K562 (cell line): Measurements from ENCODE around the gene HGS. TPM values are rescaled to one million over a fixed set of nuclear protein-coding genes. Genes with fewer than 3 reads are reported as not detected.
A peak's percentile ranks its signal among the peaks of the same experiment; 100 is the strongest.

Source experiments
- CBFA2T3 ChIP-seq: fragments of 450-650 bp; IDR thresholded peaks from 2 replicates; pipeline ENCODE4 v1.6.1; 2017
- CREBBP ChIP-seq: IDR thresholded peaks from one replicate; pipeline ENCODE4 v1.6.1; 2012; ENCODE audit warnings: low read depth, mild to moderate bottlenecking, control low read depth, inconsistent platforms, low read length
- CSDE1 ChIP-seq, 2 experiments: fragments of 450-650 bp; IDR thresholded peaks; 2 replicates each; pipeline ENCODE4 v1.6.1; 2016; ENCODE audit warnings: mild to moderate bottlenecking in 1 of 2
- ESRRA ChIP-seq: fragments of 450-650 bp; IDR thresholded peaks from 2 replicates; pipeline ENCODE4 v1.6.1; 2014; ENCODE audit warnings: low read depth, mild to moderate bottlenecking, moderate library complexity, borderline replicate concordance
- ETV1 ChIP-seq: fragments of 450-650 bp; conservative IDR thresholded peaks from 2 replicates; pipeline ENCODE4 v1.6.1; 2016; ENCODE audit warnings: missing genetic modification characterization, control low read depth, low read depth, missing compliant biosample characterization
- ETV6 ChIP-seq, 3 experiments: fragments of 150-350 bp in 1 of 3; sonication (generic) in 1 of 3; formaldehyde crosslinking in 1 of 3; IDR thresholded peaks; 2 replicates each; pipeline versions ENCODE4 v1.6.1 to v1.8.0; 2014 to 2022; ENCODE audit warnings: borderline replicate concordance in 2 of 3, low read depth in 2 of 3, antibody characterized with exemption in 1 of 3, low read length in 1 of 3, mild to moderate bottlenecking in 1 of 3, missing genetic modification reagents in 1 of 3
- FOXJ3 ChIP-seq: sonication (generic); formaldehyde crosslinking; IDR thresholded peaks from 2 replicates; pipeline ENCODE4 v1.4.0; 2020; ENCODE audit warnings: mild to moderate bottlenecking, missing genetic modification reagents
- HDAC8 ChIP-seq: fragments of 450-650 bp; IDR thresholded peaks from 2 replicates; pipeline ENCODE4 v1.6.1; 2016; ENCODE audit warnings: mild to moderate bottlenecking, missing genetic modification characterization, moderate library complexity, missing compliant biosample characterization
- IFI16 ChIP-seq: fragments of 250-450 bp; sonication (Bioruptor Pico); IDR thresholded peaks from 2 replicates; pipeline ENCODE4 v2.1.2; 2022; ENCODE audit warnings: mild to moderate bottlenecking, inconsistent platforms
- PHF8 ChIP-seq: fragments of 200-600 bp; sonication (generic); IDR thresholded peaks from 2 replicates; pipeline ENCODE4 v1.6.1; 2012; ENCODE audit warnings: mixed run types, mild to moderate bottlenecking, inconsistent platforms, low read length, moderate library complexity, borderline replicate concordance
- RBFOX2 ChIP-seq: fragments of 200-400 bp; formaldehyde crosslinking; IDR thresholded peaks from 2 replicates; pipeline ENCODE4 v1.6.1; 2017; ENCODE audit warnings: low read depth, mild to moderate bottlenecking, low read length, moderate library complexity
- SP2 ChIP-seq: IDR thresholded peaks from 2 replicates; pipeline ENCODE4 v1.6.1; 2011; ENCODE audit warnings: mild to moderate bottlenecking, low read depth, low read length, moderate library complexity; ENCODE audit not compliant: poor library complexity, severe bottlenecking; ENCODE audit errors: extremely low read depth
- TAF1 ChIP-seq: IDR thresholded peaks from 2 replicates; pipeline ENCODE4 v1.6.1; 2011; ENCODE audit warnings: mild to moderate bottlenecking, low read length, moderate library complexity; ENCODE audit not compliant: insufficient read depth, control insufficient read depth, severe bottlenecking; ENCODE audit errors: extremely low read depth
- XRCC4 ChIP-seq: IDR thresholded peaks from one replicate; pipeline ENCODE4 v1.6.1; 2011; ENCODE audit not compliant: insufficient read depth, insufficient read length; ENCODE audit errors: extremely low read depth
- ZBTB8A ChIP-seq: fragments of 450-650 bp; IDR thresholded peaks from 2 replicates; pipeline ENCODE4 v1.6.1; 2018; ENCODE audit warnings: mild to moderate bottlenecking, moderate library complexity; ENCODE audit not compliant: partially characterized antibody
- polyA plus RNA-seq, 8 experiments: library from polyadenylated mRNA; depleted of rRNA in 4 of 8; stranded (reverse) in 5 of 8; unstranded in 3 of 8; fragments of >200 nt; fragmentation: Nextera tagmentation in 2 of 8; fragmentation: Illumina TruSeq in 1 of 8; extraction: Ambion mirVana in 2 of 8; extraction: Trizol in 1 of 8; gene quantifications; 2 replicates each; pipeline versions ENCODE4 v1.2.1 to v1.2.3, GENCODE V29; 2011 to 2014; ENCODE audit warnings: inconsistent platforms in 1 of 8, missing spikeins in 1 of 8
- total RNA-seq, 7 experiments: library from RNA; depleted of rRNA in 6 of 7; stranded (reverse); fragments of >200 nt in 6 of 7; fragmentation: Illumina TruSeq in 2 of 7; extraction: Trizol in 2 of 7; gene quantifications; 2 replicates each; pipeline versions ENCODE4 v1.2.1 to v1.2.3, GENCODE V29; 2011 to 2021; ENCODE audit warnings: low replicate concordance in 1 of 7
- TF ChIP-seq, protein P1 (sequence below): fragments of 250-450 bp; sonication (Bioruptor Pico); IDR thresholded peaks from 2 replicates; pipeline ENCODE4 v1.5.0; 2020; ENCODE audit warnings: mild to moderate bottlenecking, borderline replicate concordance
- TF ChIP-seq, protein P2 (sequence below): fragments of 250-450 bp; sonication (Bioruptor Pico); IDR thresholded peaks from 2 replicates; pipeline ENCODE4 v1.5.0; 2022; ENCODE audit warnings: mild to moderate bottlenecking
- TF ChIP-seq, protein P3 (sequence below), 3 experiments: fragments of 200-800 bp in 1 of 3; fragments of 250-450 bp in 1 of 3; fragments of 450-650 bp in 1 of 3; sonication (Bioruptor Pico) in 1 of 3; sonication (Bioruptor generic) in 1 of 3; formaldehyde crosslinking in 1 of 3; IDR thresholded peaks; 2 replicates each; pipeline versions ENCODE4 v1.6.1 to v1.8.0; 2016 to 2022; ENCODE audit warnings: mild to moderate bottlenecking in 2 of 3, missing genetic modification characterization in 2 of 3, missing compliant biosample characterization in 1 of 3, moderate library complexity in 1 of 3

The HGS gene
- total and polyA plus RNA-seq, 9 of the 15 experiments (the other 6 are each of a cell fraction or from before 2014, with no cell fraction given), result 3.9 to 176 (median 77.1) TPM

DNA sequence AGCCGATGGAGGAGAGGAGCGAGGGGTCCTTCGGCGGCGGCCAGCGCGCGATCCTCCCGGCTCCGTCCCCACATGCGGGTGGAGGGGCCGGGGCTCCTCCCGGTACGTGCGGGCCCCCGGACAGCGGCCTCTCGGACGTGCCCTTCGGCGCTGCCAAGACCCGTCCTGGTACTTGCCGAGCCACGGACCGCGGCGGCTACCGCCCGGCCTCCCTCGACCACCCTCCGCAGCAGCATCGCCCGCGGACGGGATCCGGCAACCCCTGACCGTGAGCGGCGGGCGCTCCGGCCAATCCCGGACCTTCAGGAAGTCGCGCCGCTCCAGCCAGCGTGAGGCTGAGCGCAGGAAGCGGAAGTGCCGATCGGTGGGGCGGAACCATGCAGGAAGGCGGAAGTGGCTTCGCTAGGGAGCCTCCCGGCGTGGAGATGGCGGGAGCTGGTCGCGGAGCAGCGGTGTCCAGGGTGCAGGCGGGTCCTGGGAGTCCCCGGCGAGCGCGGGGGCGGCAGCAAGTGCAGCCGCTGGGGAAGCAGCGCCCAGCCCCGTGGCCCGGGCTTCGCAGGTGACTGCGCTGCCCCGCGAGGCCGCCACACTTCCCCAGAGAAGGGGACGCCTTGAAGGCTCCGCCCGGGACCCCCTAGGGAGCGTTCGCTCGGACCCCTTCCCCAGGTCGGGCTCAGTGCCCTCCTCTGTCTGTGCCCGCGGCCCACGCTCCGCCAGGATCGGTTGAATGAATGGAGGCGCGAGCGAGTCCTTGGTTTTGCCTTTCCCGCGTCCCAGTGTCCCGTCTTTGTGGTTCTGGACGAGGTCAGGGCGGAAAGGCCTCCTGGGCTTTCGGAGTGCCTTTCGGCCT lies 17.2 kb upstream of the HGS start, which contains the start of the genes CCDC137 and OXLD1 (continued):
- TF ChIP-seq ETV1 (tag) (peak; percentile 55; the same call in 1 of the 2 replicates), RBFOX2 (peak; percentile 97), CREBBP (no peak), ETV6 (IDR thresholded peaks at IDR 0.05; ENCODE audit: borderline replicate concordance in 1 of 2, low read depth in 2 of 2, low read length in 1 of 2) (peak; percentile 53 to 74; a peak in 2 of 4 replicates), ETV6 (CRISPR knock-in tag; IDR thresholded peaks at IDR 0.05; ENCODE audit: borderline replicate concordance) (no peak), CBFA2T3 (no peak), XRCC4 (no peak), IFI16 (CRISPR knock-in tag) (no peak), TAF1 (peak; percentile 96), CSDE1 (IDR thresholded peaks at IDR 0.05) (no peak), SP2 (peak; percentile 85), PHF8 (peak; percentile 87; the same call in 1 of the 2 replicates), FOXJ3 (CRISPR knock-in tag) (no peak), ZBTB8A (no peak), ESRRA (peak; percentile 42; the same call in 1 of the 2 replicates), HDAC8 (no peak)
- TF ChIP-seq, protein P1, sequence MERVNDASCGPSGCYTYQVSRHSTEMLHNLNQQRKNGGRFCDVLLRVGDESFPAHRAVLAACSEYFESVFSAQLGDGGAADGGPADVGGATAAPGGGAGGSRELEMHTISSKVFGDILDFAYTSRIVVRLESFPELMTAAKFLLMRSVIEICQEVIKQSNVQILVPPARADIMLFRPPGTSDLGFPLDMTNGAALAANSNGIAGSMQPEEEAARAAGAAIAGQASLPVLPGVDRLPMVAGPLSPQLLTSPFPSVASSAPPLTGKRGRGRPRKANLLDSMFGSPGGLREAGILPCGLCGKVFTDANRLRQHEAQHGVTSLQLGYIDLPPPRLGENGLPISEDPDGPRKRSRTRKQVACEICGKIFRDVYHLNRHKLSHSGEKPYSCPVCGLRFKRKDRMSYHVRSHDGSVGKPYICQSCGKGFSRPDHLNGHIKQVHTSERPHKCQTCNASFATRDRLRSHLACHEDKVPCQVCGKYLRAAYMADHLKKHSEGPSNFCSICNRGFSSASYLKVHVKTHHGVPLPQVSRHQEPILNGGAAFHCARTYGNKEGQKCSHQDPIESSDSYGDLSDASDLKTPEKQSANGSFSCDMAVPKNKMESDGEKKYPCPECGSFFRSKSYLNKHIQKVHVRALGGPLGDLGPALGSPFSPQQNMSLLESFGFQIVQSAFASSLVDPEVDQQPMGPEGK (CRISPR knock-in tag), result no peak
- TF ChIP-seq, protein P2, sequence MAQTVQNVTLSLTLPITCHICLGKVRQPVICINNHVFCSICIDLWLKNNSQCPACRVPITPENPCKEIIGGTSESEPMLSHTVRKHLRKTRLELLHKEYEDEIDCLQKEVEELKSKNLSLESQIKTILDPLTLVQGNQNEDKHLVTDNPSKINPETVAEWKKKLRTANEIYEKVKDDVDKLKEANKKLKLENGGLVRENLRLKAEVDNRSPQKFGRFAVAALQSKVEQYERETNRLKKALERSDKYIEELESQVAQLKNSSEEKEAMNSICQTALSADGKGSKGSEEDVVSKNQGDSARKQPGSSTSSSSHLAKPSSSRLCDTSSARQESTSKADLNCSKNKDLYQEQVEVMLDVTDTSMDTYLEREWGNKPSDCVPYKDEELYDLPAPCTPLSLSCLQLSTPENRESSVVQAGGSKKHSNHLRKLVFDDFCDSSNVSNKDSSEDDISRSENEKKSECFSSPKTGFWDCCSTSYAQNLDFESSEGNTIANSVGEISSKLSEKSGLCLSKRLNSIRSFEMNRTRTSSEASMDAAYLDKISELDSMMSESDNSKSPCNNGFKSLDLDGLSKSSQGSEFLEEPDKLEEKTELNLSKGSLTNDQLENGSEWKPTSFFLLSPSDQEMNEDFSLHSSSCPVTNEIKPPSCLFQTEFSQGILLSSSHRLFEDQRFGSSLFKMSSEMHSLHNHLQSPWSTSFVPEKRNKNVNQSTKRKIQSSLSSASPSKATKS (CRISPR knock-in tag), result no peak
- TF ChIP-seq, protein P3, sequence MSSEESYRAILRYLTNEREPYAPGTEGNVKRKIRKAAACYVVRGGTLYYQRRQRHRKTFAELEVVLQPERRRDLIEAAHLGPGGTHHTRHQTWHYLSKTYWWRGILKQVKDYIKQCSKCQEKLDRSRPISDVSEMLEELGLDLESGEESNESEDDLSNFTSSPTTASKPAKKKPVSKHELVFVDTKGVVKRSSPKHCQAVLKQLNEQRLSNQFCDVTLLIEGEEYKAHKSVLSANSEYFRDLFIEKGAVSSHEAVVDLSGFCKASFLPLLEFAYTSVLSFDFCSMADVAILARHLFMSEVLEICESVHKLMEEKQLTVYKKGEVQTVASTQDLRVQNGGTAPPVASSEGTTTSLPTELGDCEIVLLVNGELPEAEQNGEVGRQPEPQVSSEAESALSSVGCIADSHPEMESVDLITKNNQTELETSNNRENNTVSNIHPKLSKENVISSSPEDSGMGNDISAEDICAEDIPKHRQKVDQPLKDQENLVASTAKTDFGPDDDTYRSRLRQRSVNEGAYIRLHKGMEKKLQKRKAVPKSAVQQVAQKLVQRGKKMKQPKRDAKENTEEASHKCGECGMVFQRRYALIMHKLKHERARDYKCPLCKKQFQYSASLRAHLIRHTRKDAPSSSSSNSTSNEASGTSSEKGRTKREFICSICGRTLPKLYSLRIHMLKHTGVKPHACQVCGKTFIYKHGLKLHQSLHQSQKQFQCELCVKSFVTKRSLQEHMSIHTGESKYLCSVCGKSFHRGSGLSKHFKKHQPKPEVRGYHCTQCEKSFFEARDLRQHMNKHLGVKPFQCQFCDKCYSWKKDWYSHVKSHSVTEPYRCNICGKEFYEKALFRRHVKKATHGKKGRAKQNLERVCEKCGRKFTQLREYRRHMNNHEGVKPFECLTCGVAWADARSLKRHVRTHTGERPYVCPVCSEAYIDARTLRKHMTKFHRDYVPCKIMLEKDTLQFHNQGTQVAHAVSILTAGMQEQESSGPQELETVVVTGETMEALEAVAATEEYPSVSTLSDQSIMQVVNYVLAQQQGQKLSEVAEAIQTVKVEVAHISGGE (CRISPR knock-in tag; IDR thresholded peaks at IDR 0.05), result peak in 1 of 3 experiments; percentile 90; a peak in 3 of 6 replicates
